Skeletal muscle tissue (tissue), 4 donors: ENCODE measurements around the gene GBA3. TPM values are rescaled to one million over a fixed set of nuclear protein-coding genes. Genes with fewer than 3 reads are reported as not detected.
A peak's percentile ranks its signal among the peaks of the same experiment; 100 is the strongest.

Source experiments
- H3K27ac ChIP-seq: one replicate; pipeline ENCODE4 v1.7.0; 2013; ENCODE audit warnings: mild to moderate bottlenecking, low read depth, low read length, inconsistent platforms
- H3K27me3 ChIP-seq, 3 donors: one replicate each; pipeline ENCODE4 v1.7.0; 2013; ENCODE audit warnings: low read length in 3 of 3; ENCODE audit not compliant: control insufficient read depth in 3 of 3, insufficient read depth in 3 of 3
- H3K36me3 ChIP-seq, 3 donors: one replicate each; pipeline ENCODE4 v1.7.0; 2013; ENCODE audit warnings: low read length in 3 of 3; ENCODE audit not compliant: control insufficient read depth in 3 of 3, insufficient read depth in 3 of 3
- H3K4me1 ChIP-seq, 3 donors: one replicate each; pipeline ENCODE4 v1.7.0; 2013; ENCODE audit warnings: low read length in 3 of 3, mild to moderate bottlenecking in 3 of 3; ENCODE audit not compliant: control insufficient read depth in 3 of 3, insufficient read depth in 3 of 3
- H3K4me3 ChIP-seq, 3 donors: one replicate each; pipeline ENCODE4 v1.7.0; 2013; ENCODE audit warnings: low read length in 3 of 3
- H3K9ac ChIP-seq, 3 donors: one replicate each; pipeline ENCODE4 v1.7.0; 2013; ENCODE audit warnings: low read length in 3 of 3, mild to moderate bottlenecking in 3 of 3, moderate library complexity in 2 of 3, low read depth in 1 of 3
- H3K9me3 ChIP-seq, 3 donors: one replicate each; pipeline ENCODE4 v1.7.0; 2013; ENCODE audit warnings: low read length in 3 of 3; ENCODE audit not compliant: control insufficient read depth in 3 of 3
- total RNA-seq: library from RNA; depleted of rRNA; stranded (reverse); fragments of >200 nt; gene quantifications from one replicate; pipeline ENCODE4 v1.2.3, GENCODE V29; 2014
- donor health status: Osteomylitis.

GBA3 gene
- total RNA-seq, 1 donor from 2014 or later, result not detected

DNA sequence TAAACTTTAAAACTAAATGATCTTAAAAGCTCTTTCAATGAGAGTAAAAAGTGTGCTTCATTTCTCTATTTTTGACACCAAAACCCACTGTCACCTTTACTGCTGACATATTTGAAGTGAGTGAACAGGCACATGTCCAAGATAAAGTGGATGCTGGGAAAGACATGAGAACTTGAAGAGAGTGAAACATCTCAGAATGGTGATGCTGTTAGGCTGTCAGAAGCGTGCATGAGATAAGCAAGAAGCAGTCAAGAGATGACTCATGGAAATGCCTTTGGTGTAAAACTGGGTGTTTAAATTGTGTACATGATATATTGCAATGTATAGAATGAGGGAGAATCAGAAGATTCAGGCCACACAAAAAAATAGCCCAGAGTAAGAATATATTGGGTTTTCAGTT is 21.8 kb upstream of the GBA3 start:
- H3K27me3 ChIP-seq, result no peaks in the 10 kb centered on the region
- no peaks in the 10 kb centered on the region for H3K36me3 ChIP-seq
- H3K9me3 ChIP-seq, result no peaks in the 10 kb centered on the region
- H3K4me3 ChIP-seq, result no peak overlapping the region
- no peak overlapping the region for H3K9ac ChIP-seq
- no peaks in the 10 kb centered on the region for H3K4me1 ChIP-seq
- no peak overlapping the region for H3K27ac ChIP-seq

DNA sequence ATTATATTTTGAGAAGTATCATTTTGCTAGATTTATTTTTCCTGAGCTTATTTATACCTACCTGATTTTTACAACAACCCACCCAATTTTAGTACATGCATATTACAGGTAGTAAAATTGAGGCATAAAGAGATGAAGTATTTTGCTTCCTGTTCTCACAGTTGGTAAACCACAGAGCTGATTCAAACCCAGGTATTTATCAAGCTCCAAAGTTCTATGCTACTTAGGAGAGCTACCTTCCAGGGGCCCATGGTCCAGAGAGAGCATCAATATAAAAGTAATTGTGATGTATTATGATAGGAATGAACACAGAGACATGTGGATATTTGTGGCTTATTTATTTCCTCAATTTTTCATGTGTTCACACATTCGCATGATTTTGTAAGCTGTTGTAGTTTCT is 20.2 kb upstream of the GBA3 start:
- Histone ChIP-seq H3K27ac (no peak overlapping the region), H3K36me3 (no peaks in the 10 kb centered on the region), H3K9me3 (no peaks in the 10 kb centered on the region), H3K4me3 (no peak overlapping the region), H3K27me3 (no peaks in the 10 kb centered on the region), H3K9ac (no peak overlapping the region), H3K4me1 (no peaks in the 10 kb centered on the region)

DNA sequence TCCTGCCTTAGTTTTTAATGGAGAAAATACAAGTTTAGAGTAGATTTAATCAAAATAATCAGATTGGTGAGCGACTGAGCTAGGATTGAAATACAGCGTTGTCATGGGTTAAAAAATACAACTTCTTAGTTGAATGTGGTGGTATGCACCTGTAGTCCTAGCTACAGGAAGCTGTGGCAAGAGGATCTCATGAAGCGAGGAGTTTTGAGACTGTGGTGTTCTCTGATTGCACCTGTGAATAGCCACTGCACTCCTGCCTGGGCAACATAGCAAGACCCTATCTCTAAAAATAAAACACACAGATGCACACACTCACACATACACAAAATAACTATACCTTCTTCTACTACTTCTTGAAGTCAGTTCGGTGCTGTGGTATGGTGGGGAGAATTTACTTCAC is 19.8 kb upstream of the GBA3 start:
- Histone ChIP-seq H3K27ac (no peak overlapping the region), H3K4me3 (no peak overlapping the region), H3K9ac (no peak overlapping the region), H3K36me3 (no peaks in the 10 kb centered on the region), H3K27me3 (no peaks in the 10 kb centered on the region), H3K9me3 (no peaks in the 10 kb centered on the region), H3K4me1 (no peaks in the 10 kb centered on the region)

DNA sequence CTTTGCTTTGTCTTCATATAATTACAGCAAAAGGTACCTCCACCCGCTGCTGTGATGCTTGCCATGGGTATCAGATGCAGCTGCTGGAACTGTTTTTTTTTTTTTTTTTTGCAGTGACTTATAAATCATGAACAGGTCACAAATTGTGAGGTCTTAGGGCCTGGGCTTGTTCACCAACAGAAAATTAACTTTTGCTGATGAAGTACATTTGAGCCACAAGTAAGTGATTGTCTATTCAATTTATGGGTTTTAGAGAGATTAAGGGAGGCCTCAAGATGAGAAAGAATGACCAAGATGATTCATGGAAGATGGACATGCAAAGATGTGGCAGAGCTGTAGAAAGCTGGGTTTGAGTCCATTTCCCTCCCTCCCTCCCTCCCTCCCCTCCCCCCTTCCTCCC is 18.0 kb upstream of the GBA3 start:
- Histone ChIP-seq H3K9ac (no peak overlapping the region), H3K27me3 (no peaks in the 10 kb centered on the region), H3K36me3 (no peaks in the 10 kb centered on the region), H3K27ac (no peak overlapping the region), H3K4me1 (peaks cover 0 to 4% (median 2%) of the 10 kb centered on the region in 3 donors), H3K9me3 (no peaks in the 10 kb centered on the region), H3K4me3 (no peak overlapping the region)

DNA sequence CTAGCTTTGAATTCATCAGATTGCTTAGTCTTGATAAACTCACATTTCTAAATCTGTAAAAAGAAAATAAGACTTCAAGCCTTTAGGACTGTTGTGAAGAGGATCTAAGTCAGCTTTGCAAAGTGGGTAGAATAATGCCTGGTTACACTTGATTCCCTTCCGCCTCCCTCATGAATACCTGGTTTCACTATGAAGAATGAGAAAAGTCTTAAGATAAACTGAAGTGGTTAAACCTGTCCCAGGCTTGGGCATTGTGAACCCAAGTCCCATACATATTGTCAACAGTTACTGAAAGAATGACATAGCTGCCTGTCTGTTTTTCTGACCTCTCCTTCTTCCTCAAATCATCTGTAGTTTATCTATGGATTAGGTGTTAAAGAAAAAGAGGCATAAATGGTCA is 16.7 kb upstream of the GBA3 start:
- Histone ChIP-seq H3K36me3 (no peaks in the 10 kb centered on the region), H3K9me3 (no peaks in the 10 kb centered on the region), H3K27me3 (no peaks in the 10 kb centered on the region), H3K27ac (no peak overlapping the region), H3K4me3 (no peak overlapping the region), H3K4me1 (peaks cover 0 to 10% (median 2%) of the 10 kb centered on the region in 3 donors), H3K9ac (no peak overlapping the region)

DNA sequence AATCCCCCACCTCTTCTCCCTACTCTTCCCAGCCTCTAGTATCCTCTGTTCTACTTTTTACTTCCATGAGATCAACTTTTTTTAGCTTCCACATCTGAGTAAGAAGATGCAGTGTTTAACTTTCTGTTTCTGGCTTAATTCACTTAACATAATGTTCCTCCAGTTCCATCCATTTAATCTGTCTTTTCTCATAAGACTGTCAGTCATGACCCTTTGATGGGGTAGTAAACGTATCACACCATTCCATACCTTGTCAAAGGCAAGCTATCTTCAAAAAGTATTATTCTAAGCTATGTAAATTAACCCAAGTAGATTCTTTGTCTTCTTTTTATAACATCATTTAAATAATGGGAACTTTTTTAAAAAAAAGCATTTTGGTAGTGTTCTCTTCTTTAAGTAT is 15.0 kb upstream of the GBA3 start:
- Histone ChIP-seq H3K9ac (no peak overlapping the region), H3K27ac (no peak overlapping the region), H3K9me3 (no peaks in the 10 kb centered on the region)

DNA sequence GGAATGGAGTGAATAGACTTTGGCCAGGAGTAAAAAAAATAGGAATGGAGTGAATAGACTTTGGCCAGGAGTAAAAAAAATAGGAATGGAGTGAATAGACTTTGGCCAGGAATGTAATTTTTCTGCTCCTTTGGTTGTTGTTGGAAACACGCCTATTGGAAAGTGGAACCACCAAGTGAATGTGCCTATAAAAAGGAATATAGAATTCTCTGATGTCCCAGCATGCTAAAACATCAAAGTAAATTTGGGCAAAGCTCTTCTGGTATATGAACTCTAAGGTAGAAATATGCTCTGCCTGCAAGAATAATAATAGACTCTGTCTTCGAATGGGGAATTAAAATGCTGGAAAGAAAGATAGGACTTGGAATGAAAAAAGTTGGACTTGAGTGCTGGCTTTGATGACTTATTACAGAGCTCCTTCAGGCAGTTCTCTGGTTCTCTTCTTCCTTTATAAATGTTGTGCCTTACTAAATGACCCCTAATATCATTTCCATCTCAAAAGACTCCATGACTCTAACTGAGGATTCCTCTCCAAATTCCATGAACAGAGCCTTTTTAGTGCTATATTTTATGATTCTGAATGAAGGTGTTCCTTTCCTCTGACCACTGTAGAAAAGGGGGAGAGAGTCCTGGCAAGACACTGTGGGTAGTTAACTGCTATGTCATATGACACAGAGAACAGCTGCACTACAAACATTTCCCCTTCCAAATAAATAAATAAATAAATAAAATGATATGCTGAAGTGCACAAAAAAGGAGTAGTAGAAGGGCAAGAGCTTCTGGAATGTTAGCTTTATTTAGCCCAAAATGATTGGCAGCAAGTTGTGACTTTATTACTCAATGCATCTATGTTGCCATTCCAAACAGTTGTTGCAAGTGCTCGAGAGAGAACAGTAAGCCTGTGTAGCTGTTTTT is 13.5 kb upstream of the GBA3 start:
- Histone ChIP-seq H3K36me3 (no peaks in the 10 kb centered on the region), H3K4me1 (peaks cover 0 to 10% (median 2%) of the 10 kb centered on the region in 3 donors), H3K9me3 (no peaks in the 10 kb centered on the region), H3K9ac (no peak overlapping the region), H3K27ac (peak overlapping the region; percentile 46), H3K27me3 (no peaks in the 10 kb centered on the region), H3K4me3 (no peak overlapping the region)

More for the DNA sequence above, 15.0 kb upstream of the GBA3 start:
- no peaks in the 10 kb centered on the region for H3K27me3 ChIP-seq
- no peak overlapping the region for H3K4me3 ChIP-seq
- H3K36me3 ChIP-seq, result no peaks in the 10 kb centered on the region
- H3K4me1 ChIP-seq, result peaks cover 0 to 10% (median 2%) of the 10 kb centered on the region in 3 donors

DNA sequence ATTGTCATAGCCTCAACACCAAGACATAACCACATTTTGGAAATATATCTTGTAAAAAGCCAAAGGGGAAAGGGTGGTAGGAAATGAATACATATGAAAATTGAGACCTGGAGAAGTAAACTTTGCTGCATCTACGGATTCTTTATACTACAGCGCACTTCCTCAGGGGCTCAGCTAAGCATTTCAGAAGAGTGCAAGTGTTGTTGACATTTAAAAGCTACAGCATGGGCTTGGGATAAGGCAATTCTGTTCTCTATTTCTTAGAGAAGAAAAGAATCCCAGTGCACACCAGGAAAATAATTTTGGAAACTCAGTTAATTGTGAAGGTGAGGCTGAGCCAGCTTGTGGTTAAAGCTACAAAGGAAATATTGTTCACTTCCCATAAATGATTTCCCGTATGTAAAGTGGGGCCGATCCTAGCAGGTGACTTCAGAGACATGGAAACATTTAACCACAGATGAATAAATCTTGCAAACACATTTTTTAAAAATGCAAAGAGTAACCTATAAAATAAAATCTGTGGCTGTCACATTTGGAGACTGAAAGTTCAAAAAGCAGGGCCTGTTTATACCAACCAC is 12.6 kb upstream of the GBA3 start:
- Histone ChIP-seq H3K9me3 (no peaks in the 10 kb centered on the region), H3K27me3 (no peaks in the 10 kb centered on the region), H3K27ac (no peak overlapping the region), H3K4me3 (no peak overlapping the region), H3K4me1 (peaks cover 0 to 10% (median 2%) of the 10 kb centered on the region in 3 donors), H3K36me3 (no peaks in the 10 kb centered on the region), H3K9ac (no peak overlapping the region)

DNA sequence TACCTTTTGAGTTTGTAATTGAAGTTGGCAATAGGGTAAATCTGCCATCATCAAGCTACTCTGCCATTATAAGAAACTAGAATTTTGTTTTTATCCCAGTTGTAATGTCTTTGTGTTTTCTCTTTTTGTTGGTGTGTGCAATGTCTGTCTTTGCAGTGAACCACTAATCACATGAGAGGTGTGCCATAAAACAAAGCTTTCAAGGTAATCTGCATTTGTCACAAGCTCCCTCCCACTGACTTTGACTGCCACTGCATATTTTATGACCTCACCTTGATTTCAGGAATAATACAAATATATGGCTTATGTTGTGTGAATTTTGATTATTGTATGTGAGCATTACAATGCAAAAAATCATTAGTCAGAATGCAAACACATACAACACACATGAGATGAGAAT is 9.0 kb upstream of the GBA3 start:
- no peaks in the 10 kb centered on the region for H3K9me3 ChIP-seq
- H3K4me3 ChIP-seq, result no peak overlapping the region
- no peaks in the 10 kb centered on the region for H3K27me3 ChIP-seq
- H3K27ac ChIP-seq, result no peak overlapping the region
- H3K36me3 ChIP-seq, result no peaks in the 10 kb centered on the region
- H3K9ac ChIP-seq, result no peak overlapping the region
- peaks cover 2 to 10% (median 2%) of the 10 kb centered on the region in 3 donors for H3K4me1 ChIP-seq

DNA sequence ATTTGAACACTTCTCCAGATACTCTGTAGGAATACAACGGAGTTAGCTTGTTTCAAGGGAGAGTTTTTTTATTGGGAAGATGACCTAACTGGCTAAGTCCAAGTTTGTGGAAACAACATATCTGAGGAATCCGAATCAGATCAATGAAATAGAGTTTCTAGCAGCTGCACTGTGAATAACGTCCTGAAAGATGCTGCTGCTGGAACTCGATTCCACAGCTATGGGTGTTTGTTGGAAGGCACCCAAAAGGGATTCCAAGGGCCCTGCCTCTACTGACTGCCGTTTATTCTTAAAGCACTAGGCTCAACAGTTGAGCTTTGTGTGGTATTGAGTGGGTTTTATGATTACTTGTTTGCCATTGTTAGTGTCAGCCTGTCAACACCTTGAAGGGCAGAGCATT is 6.6 kb upstream of the GBA3 start:
- Histone ChIP-seq H3K36me3 (no peaks in the 10 kb centered on the region), H3K4me1 (peaks cover 0 to 2% (median 0%) of the 10 kb centered on the region in 3 donors), H3K27me3 (no peaks in the 10 kb centered on the region), H3K9ac (no peak overlapping the region), H3K9me3 (no peaks in the 10 kb centered on the region), H3K4me3 (no peak overlapping the region), H3K27ac (no peak overlapping the region)
